ENCODE data around the gene WDR36. TPM values are rescaled to one million over a fixed set of nuclear protein-coding genes. Genes with fewer than 3 reads are reported as not detected.

The WDR36 gene
- total RNA-seq, 4 donors from 2014 or later: 20.0 to 23.8 (median 22.3) TPM

GRCh38 chr5:111165058-111165457, 72.9 kb downstream of the WDR36 start:
- TF ChIP-seq CTCF (IDR thresholded peaks at IDR 0.05): no peak
- TF ChIP-seq POLR2A (IDR thresholded peaks at IDR 0.05): no peak
- no peak for DNase-seq (ENCODE audit: low spot score in 2 of 2)
- 46 to 91% methylated on average over 2 of the region's 2 CpGs for WGBS, 2 donors
- intact Hi-C loops (cut with DNase I; ENCODE audit: low total_unique reads): no loop called here
- no peak overlapping the region for H3K4me3 ChIP-seq (ENCODE audit: low read depth, poor library complexity, severe bottlenecking)

GRCh38 chr5:111167551-111167950, 75.4 kb downstream of the WDR36 start:
- TF ChIP-seq POLR2A (IDR thresholded peaks at IDR 0.05) (no peak), CTCF (IDR thresholded peaks at IDR 0.05) (no peak)
- 60 to 61% methylated on average over 2 of the region's 2 CpGs for WGBS, 2 donors
- intact Hi-C loops (cut with DNase I; ENCODE audit: low total_unique reads): no loop called here
- H3K4me3 ChIP-seq (ENCODE audit: low read depth, poor library complexity, severe bottlenecking): no peak overlapping the region
- no peak for DNase-seq (ENCODE audit: low spot score in 2 of 2)

- no peak overlapping the region for H3K4me3 ChIP-seq (ENCODE audit: low read depth, poor library complexity, severe bottlenecking)
- no peak for TF ChIP-seq CTCF (IDR thresholded peaks at IDR 0.05)
- TF ChIP-seq POLR2A (IDR thresholded peaks at IDR 0.05): no peak
- intact Hi-C loops (cut with DNase I; ENCODE audit: low total_unique reads): no loop called here
- DNase-seq (ENCODE audit: low spot score in 2 of 2): no peak
- 0% methylated on average over 1 of the region's 1 CpG for WGBS, 2 donors
These were observed 76.5 kb downstream of the WDR36 start for GRCh38 chr5:111168608-111169007.

GRCh38 chr5:111169269-111169668, 77.1 kb downstream of the WDR36 start:
- TF ChIP-seq POLR2A (IDR thresholded peaks at IDR 0.05) (no peak), CTCF (IDR thresholded peaks at IDR 0.05) (no peak)
- no peak for DNase-seq (ENCODE audit: low spot score in 2 of 2)
- WGBS, 2 donors: 81 to 84% methylated on average over 2 of the region's 2 CpGs
- intact Hi-C loops (cut with DNase I; ENCODE audit: low total_unique reads): no loop called here
- no peak overlapping the region for H3K4me3 ChIP-seq (ENCODE audit: low read depth, poor library complexity, severe bottlenecking)

GRCh38 chr5:111170279-111170678, 78.1 kb downstream of the WDR36 start:
- H3K4me3 ChIP-seq (ENCODE audit: low read depth, poor library complexity, severe bottlenecking): no peak overlapping the region
- 66 to 68% methylated on average over 2 of the region's 2 CpGs for WGBS, 2 donors
- intact Hi-C loops (cut with DNase I; ENCODE audit: low total_unique reads): no loop called here
- no peak for DNase-seq (ENCODE audit: low spot score in 2 of 2)
- no peak for TF ChIP-seq CTCF (IDR thresholded peaks at IDR 0.05)
- TF ChIP-seq POLR2A (IDR thresholded peaks at IDR 0.05): no peak

GRCh38 chr5:111172504-111172903, 80.4 kb downstream of the WDR36 start:
- WGBS, 2 donors: 63 to 74% methylated on average over 3 of the region's 3 CpGs
- no peak overlapping the region for H3K4me3 ChIP-seq (ENCODE audit: low read depth, poor library complexity, severe bottlenecking)
- DNase-seq (ENCODE audit: low spot score in 2 of 2): no peak
- TF ChIP-seq CTCF (IDR thresholded peaks at IDR 0.05): no peak
- TF ChIP-seq POLR2A (IDR thresholded peaks at IDR 0.05): no peak
- intact Hi-C loops (cut with DNase I; ENCODE audit: low total_unique reads): no loop called here
